ENCODE data around the gene IRF2BP1.

IRF2BP1 gene

DNA sequence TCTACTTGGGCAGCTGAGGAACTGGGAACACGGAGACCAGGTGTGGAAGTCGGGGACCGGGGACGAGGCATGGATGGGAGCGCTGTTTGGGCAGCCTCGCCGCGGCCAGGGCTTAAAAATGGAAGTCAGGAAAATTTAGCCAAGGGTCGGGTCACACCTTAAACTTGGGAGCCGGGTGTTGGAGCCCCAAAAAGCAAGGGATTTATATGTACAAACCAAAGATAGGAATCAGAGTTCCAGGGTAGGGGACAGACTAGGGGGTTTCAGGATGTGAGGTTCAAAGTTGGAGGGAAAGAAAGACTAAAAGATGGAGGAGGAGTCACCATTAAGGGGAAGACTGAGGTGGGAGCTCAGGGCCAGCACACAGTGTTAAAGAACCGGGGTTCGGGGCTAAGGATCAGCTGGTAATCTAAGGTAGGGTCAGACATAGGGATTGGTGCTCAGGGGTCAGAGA is 21.3 kb downstream of the IRF2BP1 start:
- DNase-seq (ENCODE audit: low read depth), result no peak
- H3K4me3 ChIP-seq (ENCODE audit: low read depth, low read length), result no peak overlapping the region
- TF ChIP-seq, protein P1, sequence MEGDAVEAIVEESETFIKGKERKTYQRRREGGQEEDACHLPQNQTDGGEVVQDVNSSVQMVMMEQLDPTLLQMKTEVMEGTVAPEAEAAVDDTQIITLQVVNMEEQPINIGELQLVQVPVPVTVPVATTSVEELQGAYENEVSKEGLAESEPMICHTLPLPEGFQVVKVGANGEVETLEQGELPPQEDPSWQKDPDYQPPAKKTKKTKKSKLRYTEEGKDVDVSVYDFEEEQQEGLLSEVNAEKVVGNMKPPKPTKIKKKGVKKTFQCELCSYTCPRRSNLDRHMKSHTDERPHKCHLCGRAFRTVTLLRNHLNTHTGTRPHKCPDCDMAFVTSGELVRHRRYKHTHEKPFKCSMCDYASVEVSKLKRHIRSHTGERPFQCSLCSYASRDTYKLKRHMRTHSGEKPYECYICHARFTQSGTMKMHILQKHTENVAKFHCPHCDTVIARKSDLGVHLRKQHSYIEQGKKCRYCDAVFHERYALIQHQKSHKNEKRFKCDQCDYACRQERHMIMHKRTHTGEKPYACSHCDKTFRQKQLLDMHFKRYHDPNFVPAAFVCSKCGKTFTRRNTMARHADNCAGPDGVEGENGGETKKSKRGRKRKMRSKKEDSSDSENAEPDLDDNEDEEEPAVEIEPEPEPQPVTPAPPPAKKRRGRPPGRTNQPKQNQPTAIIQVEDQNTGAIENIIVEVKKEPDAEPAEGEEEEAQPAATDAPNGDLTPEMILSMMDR (IDR thresholded peaks at IDR 0.05; ENCODE audit: low read depth, low read length, missing control alignments), result no peak

DNA sequence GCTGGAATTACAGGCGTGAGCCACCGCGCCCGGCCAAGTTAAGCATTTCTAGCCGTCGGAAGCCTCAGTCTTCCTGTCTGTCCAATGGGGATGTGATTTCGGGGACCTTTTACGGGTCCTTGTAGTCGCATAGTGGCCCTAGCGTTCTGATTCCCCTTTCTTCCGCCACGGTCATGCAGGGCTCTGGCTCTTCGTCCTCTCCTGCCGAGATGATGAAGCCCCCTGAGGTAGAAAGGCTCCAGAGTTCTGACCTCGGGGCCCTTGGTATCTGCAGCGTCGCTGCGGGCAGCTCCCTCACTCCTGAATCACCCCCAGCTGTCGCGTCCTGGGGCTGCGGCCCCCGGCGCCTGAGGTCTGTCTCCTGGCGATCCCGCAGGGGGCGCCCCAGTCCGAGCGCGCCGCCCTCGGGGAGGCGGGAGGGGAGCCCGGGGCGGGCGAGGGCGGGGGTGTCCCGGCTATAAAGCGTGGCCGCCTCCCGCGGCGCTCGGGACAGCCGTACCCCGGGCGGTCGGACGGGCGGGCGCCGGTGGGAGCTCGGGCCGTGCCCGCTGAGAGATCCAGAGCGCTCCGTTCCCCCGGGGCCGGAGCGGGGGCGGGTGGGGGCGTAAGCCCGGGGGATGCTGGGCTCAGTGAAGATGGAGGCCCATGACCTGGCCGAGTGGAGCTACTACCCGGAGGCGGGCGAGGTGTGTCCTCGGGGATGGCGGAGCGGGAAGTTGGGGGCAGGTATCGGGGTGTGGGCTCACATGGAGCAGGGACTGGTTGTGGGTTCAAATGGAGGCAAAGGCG is 21.9 kb downstream of the IRF2BP1 start, which contains the start of gene FOXA3:
TSS of gene FOXA3 (plus strand) at position 487 of the 789 bp plus-strand sequence. CDS start at position 618, 131 bp downstream.
- peak within 1 kb of the TSS; percentile 99 for H3K4me3 ChIP-seq (ENCODE audit: low read depth, low read length)
- TF ChIP-seq, protein P1 (IDR thresholded peaks at IDR 0.05; ENCODE audit: low read depth, low read length, missing control alignments), result peak; percentile 58
- no peak for DNase-seq (ENCODE audit: low read depth)

DNA sequence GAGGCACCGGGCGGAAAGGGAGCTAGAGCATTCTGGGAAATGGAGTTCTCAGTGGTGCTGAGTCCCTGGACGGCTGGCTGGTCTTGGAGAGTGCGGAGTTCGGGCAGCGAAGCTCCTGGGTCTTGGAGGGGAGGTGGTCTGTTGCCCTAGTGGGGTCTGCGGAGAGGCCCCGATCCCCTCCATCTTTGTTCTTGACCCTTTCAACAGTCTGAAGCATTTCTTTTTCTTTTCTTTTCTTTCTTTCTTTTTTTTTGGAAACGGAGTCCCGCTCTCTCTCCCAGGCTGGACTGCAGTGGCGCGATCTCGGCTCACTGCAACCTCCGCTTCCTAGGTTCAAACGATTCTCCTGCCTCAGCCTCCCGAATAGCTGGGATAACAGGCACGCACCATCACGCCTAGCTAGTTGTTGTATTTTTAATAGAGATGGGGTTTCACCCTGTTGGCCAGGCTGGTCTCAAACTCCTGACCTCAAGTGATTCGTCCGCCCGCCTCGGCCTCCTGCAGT is 22.6 kb downstream of the IRF2BP1 start:
- peak overlapping the region; percentile 99 for H3K4me3 ChIP-seq (ENCODE audit: low read depth, low read length)
- no peak for DNase-seq (ENCODE audit: low read depth)
- TF ChIP-seq, protein P1 (IDR thresholded peaks at IDR 0.05; ENCODE audit: low read depth, low read length, missing control alignments), result no peak

DNA sequence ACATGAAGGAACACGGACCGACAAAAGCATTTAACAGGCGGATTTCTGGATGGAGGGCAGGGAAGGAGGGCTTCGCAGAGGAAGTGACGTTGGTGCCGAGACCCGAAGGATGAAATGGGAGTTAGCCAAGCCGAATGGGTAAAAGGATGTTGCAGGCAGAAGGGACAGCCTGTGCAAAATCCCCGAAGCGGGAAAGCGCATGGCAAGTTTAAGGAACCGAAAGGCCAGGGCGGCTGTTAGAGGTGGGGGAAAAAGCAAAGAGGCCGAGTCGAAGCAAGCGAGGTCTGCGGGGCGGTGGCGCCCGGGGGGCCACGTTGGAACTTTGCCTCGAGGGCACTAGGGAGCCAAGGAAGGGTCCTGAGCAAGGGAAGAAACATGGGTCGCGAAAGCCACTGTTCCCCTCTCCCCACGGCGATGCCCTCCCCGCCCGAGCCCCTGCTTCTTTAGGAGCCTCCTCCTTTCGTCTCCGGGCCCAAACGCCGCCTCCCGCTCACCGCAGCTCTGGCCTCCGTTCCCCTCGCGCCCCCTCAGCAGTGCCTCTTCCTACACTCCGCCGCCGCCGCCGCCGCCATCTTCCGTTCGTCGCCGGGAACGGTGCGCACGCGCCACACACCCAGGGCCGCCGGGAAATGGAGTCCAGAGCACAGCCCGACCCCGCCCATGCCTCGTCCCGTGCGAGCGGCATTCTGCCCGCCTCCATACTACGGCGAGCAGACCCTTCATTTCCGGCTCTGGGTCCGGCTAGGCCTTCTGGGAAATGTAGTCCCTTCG is 23.2 kb downstream of the IRF2BP1 start, which contains the start of gene SYMPK:
TSS of gene SYMPK (minus strand) at position 584 of the 771 bp plus-strand sequence. CDS start 8,652 bp downstream, outside the sequence.
- DNase-seq (ENCODE audit: low read depth), result peak; percentile 96
- H3K4me3 ChIP-seq (ENCODE audit: low read depth, low read length), result peak within 1 kb of the TSS; percentile 99
- TF ChIP-seq, protein P1 (IDR thresholded peaks at IDR 0.05; ENCODE audit: low read depth, low read length, missing control alignments), result no peak

DNA sequence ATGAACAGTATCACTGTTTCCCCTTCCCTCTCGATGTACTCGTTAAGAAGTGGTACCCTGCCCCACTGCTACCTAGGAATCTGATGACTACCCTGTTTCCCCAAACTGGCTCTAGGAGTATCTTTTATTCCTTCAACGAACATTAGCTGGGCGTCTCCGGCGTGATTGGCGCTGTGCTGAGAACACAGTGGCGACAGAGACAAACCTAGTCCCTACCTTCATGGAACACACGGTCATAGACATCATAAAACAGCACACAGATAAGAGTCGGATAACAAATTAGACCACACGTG is 23.7 kb downstream of the IRF2BP1 start:
- TF ChIP-seq, protein P1 (IDR thresholded peaks at IDR 0.05; ENCODE audit: low read depth, low read length, missing control alignments), result no peak
- peak overlapping the region; percentile 99 for H3K4me3 ChIP-seq (ENCODE audit: low read depth, low read length)
- DNase-seq (ENCODE audit: low read depth), result no peak

DNA sequence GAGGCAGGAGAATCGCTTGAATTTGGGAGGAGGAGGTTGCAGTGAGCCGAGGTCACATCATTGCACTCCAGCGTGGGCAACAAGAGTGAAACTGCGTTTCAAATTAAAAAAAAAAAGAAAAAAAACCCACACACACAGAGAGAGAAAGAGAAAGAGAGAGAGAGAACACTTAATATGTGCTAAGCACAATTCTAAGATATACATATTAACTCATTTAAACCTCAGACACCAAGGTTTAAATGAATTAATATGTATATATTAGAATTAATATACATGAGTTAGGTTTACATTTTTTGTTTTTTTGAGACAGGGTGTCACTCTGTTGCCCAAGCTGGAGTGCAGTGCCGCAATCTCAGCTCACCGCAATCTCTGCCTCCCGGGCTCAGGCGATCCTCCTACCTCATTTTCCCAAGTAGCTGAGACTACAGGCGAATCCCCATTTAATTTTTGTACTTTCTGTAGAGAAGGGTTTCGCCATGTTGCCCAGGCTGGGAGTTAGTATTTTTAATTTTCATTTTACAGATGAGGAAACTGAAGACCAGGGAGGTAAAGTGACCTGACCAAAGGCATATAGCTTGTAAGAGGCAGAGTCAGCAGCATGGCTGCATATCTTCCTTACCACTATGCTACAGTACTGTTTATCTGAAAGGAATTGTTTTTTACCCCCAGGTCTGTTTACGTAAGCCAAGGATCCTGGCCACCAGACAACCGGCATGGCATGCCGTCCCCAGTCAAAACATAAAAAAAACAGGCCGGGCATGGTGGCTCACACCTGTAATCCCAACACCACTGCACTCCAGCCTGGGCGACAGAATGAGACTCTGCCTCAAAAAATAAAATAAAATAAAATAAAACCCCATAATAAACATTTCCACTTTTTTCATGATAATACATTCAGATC is 25.3 kb downstream of the IRF2BP1 start:
- H3K4me3 ChIP-seq (ENCODE audit: low read depth, low read length), result peak overlapping the region; percentile 11; the same call in 1 of the 2 replicates
- TF ChIP-seq, protein P1 (IDR thresholded peaks at IDR 0.05; ENCODE audit: low read depth, low read length, missing control alignments), result no peak

More for the DNA sequence above, 25.3 kb downstream of the IRF2BP1 start:
- no peak for DNase-seq (ENCODE audit: low read depth)
